Endothelial cell of umbilical vein (primary cell): ENCODE measurements around the gene GRM7. TPM values are rescaled to one million over a fixed set of nuclear protein-coding genes. Genes with fewer than 3 reads are reported as not detected.

ENCODE experiments used
- BruUV-seq: library from RNA; stranded (reverse); fragments of 400-500 nt; replicated peaks from 2 replicates; lab custom pipeline; 2021; lab: Mats Ljungman, UMichigan
- CTCF ChIA-PET: fragments of 300-600, 350-600 bp; sonication (Branson Sonifier 250); formaldehyde crosslinking; loops from one replicate; lab custom pipeline; 2021; ENCODE audit warnings: antibody characterized with exemption, inconsistent platforms; lab: Charles Lee
- POLR2A ChIA-PET: fragments of 300-600, 350-600 bp; sonication (Branson Sonifier 250); formaldehyde crosslinking; loops from one replicate; lab custom pipeline; 2021; ENCODE audit warnings: antibody characterized with exemption, inconsistent platforms; lab: Charles Lee
- DNase-seq: peaks from one replicate; pipeline ENCODE4 v3.0.0-alpha.2; 2011; ENCODE audit warnings: low read depth, low spot score
- FAIRE-seq: peaks from 2 replicates; lab custom pipeline; 2011; peaks lifted over from hg19 to GRCh38; lab: Jason Lieb, UNC
- H2AFZ ChIP-seq: 2 replicates; pipeline ENCODE4 v1.6.0; 2012; ENCODE audit warnings: low read depth, low read length, control low read depth, inconsistent platforms
- H3K27ac ChIP-seq: 2 replicates; pipeline ENCODE4 v1.5.1; 2011; ENCODE audit warnings: low read depth, mild to moderate bottlenecking, control low read depth, low read length, moderate library complexity; ENCODE audit not compliant: insufficient read depth
- H3K27me3 ChIP-seq, 2 experiments: 2 replicates each; pipeline versions ENCODE4 v1.6.0 to v1.6.1; 2011; ENCODE audit warnings: low read length in 2 of 2, mixed read lengths in 1 of 2; ENCODE audit not compliant: control insufficient read depth in 2 of 2, insufficient read depth in 2 of 2
- H3K36me3 ChIP-seq, 2 experiments: 2 replicates in 1 of 2; 3 replicates in 1 of 2; pipeline ENCODE4 v1.5.1; 2011; ENCODE audit warnings: low read length in 2 of 2, mild to moderate bottlenecking in 1 of 2, moderate library complexity in 1 of 2; ENCODE audit not compliant: control insufficient read depth in 2 of 2, insufficient read depth in 2 of 2; ENCODE audit errors: extremely low read depth in 1 of 2
- H3K4me1 ChIP-seq: 3 replicates; pipeline ENCODE4 v1.5.1; 2011; ENCODE audit warnings: mild to moderate bottlenecking, low read length; ENCODE audit not compliant: control insufficient read depth, insufficient read depth; ENCODE audit errors: extremely low read depth
- H3K4me2 ChIP-seq: 2 replicates; pipeline ENCODE4 v1.6.1; 2011; ENCODE audit warnings: low read length, control low read depth, mixed read lengths; ENCODE audit not compliant: insufficient read depth
- H3K4me3 ChIP-seq, 3 experiments: fragments of 200-600 bp in 1 of 3; sonication (generic), shearing (Covaris generic) in 1 of 3; replicated peaks in 1 of 3; 2 replicates each; pipeline ENCODE4 v1.5.1; 2011 to 2016; ENCODE audit warnings: control low read depth in 3 of 3, low read length in 3 of 3, mild to moderate bottlenecking in 2 of 3, inconsistent platforms in 1 of 3, low read depth in 1 of 3, moderate library complexity in 1 of 3; ENCODE audit not compliant: insufficient read depth in 1 of 3
- H3K79me2 ChIP-seq: 2 replicates; pipeline ENCODE4 v1.6.0; 2012; ENCODE audit warnings: low read length, inconsistent platforms; ENCODE audit not compliant: control insufficient read depth, insufficient read depth
- H3K9ac ChIP-seq: replicated peaks from 2 replicates; pipeline ENCODE3; 2011; ENCODE audit warnings: low read length, control low read depth; ENCODE audit not compliant: insufficient read depth; ENCODE audit errors: extremely low read depth
- H3K9me1 ChIP-seq: replicated peaks from 3 replicates; pipeline ENCODE4 v1.6.0; 2011; ENCODE audit warnings: mild to moderate bottlenecking, low read length; ENCODE audit not compliant: control insufficient read depth, insufficient read depth; ENCODE audit errors: extremely low read depth
- H3K9me3 ChIP-seq: replicated peaks from 2 replicates; pipeline ENCODE4 v1.5.1; 2012; ENCODE audit warnings: low read length, inconsistent platforms; ENCODE audit not compliant: control insufficient read depth, insufficient read depth
- H4K20me1 ChIP-seq: replicated peaks from 2 replicates; pipeline ENCODE3; 2011; ENCODE audit warnings: mild to moderate bottlenecking, low read length; ENCODE audit not compliant: control insufficient read depth, insufficient read depth; ENCODE audit errors: extremely low read depth
- CTCF ChIP-seq, 2 donors: IDR thresholded peaks; 1 replicate in 1 of 2; 2 replicates in 1 of 2; pipeline ENCODE4 v1.5.1; 2011; ENCODE audit warnings: low read length in 2 of 2, mild to moderate bottlenecking in 2 of 2, moderate library complexity in 2 of 2, control low read depth in 1 of 2, inconsistent platforms in 1 of 2, low read depth in 1 of 2; ENCODE audit not compliant: insufficient read depth in 1 of 2; ENCODE audit errors: extremely low read depth in 1 of 2
- EZH2 ChIP-seq: IDR thresholded peaks from 2 replicates; pipeline ENCODE4 v1.6.1; 2012; ENCODE audit warnings: borderline replicate concordance, low read depth, mild to moderate bottlenecking, moderate library complexity, low read length, inconsistent platforms; ENCODE audit not compliant: severe bottlenecking
- FOS ChIP-seq: IDR thresholded peaks from 2 replicates; pipeline ENCODE4 v1.6.1; 2011; ENCODE audit warnings: mild to moderate bottlenecking, low read length, moderate library complexity, borderline replicate concordance; ENCODE audit not compliant: insufficient read depth
- GATA2 ChIP-seq: IDR thresholded peaks from 2 replicates; pipeline ENCODE4 v1.7.0; 2011; ENCODE audit warnings: low read depth, mild to moderate bottlenecking, moderate library complexity, mixed read lengths, low read length; ENCODE audit not compliant: insufficient read length, insufficient read depth
- JUN ChIP-seq: IDR thresholded peaks from 2 replicates; pipeline ENCODE4 v1.6.1; 2011; ENCODE audit warnings: borderline replicate concordance, low read depth; ENCODE audit not compliant: insufficient read length, insufficient read depth
- MAX ChIP-seq: IDR thresholded peaks from 2 replicates; pipeline ENCODE4 v1.6.1; 2011; ENCODE audit not compliant: insufficient read depth, insufficient read length
- MYC ChIP-seq: IDR thresholded peaks from one replicate; pipeline ENCODE4 v1.6.1; 2011; ENCODE audit warnings: mild to moderate bottlenecking, low read depth, low read length
- POLR2A ChIP-seq: IDR thresholded peaks from 2 replicates; pipeline ENCODE4 v1.6.1; 2012; ENCODE audit warnings: low read depth, mild to moderate bottlenecking, control low read depth, low read length
- POLR2AphosphoS5 ChIP-seq: IDR thresholded peaks from 2 replicates; pipeline ENCODE4 v1.6.1; 2012; ENCODE audit warnings: low read depth, mild to moderate bottlenecking, control low read depth, low read length, moderate library complexity; ENCODE audit not compliant: insufficient read depth
- dilution Hi-C: fragments of 300-500 bp; cut with MboI; formaldehyde crosslinking; loops from one replicate; pipeline ENCODE4 v1.15.0; 2019; ENCODE audit warnings: low sequenced_read_pairs; ENCODE audit not compliant: extremely low pct_ligation_motif_present
- intact Hi-C: fragments of 100-400 bp; cut with micrococcal nuclease; formaldehyde crosslinking; loops from one replicate; pipeline ENCODE4 v1.10.0; 2022
- polyA plus RNA-seq, 4 experiments: library from polyadenylated mRNA; depleted of rRNA in 3 of 4; stranded (reverse) in 3 of 4; unstranded in 1 of 4; fragments of >200 nt; gene quantifications; 2 replicates each; pipeline versions ENCODE4 v1.2.1 to v1.2.3, GENCODE V29; 2011 to 2012; ENCODE audit warnings: missing spikeins in 1 of 4
- total RNA-seq: library from RNA; stranded (reverse); gene quantifications from 2 replicates; pipeline ENCODE4 v1.2.3, GENCODE V29; 2021

GRM7 gene
- total and polyA plus RNA-seq, 2 donors (not counting 3 experiments of a cell fraction or from before 2014, with no cell fraction given), result 0.12 TPM; not detected in 1

- TF ChIP-seq MAX (no peak), POLR2A (no peak), JUN (no peak), MYC (no peak), GATA2 (no peak), POLR2AphosphoS5 (no peak), FOS (no peak), CTCF (IDR thresholded peaks at IDR 0.05; ENCODE audit: extremely low read depth in 1 of 2, insufficient read depth in 1 of 2, low read depth in 1 of 2, low read length in 2 of 2) (no peak), EZH2 (no peak)
- no peaks in the 10 kb centered on the region for H3K27me3 ChIP-seq
- no peaks in the 10 kb centered on the region for H3K9me1 ChIP-seq
- no peaks in the 10 kb centered on the region for H3K9me3 ChIP-seq
- no peak overlapping the region for H3K4me2 ChIP-seq
- H3K4me3 ChIP-seq, result no peak overlapping the region
- H4K20me1 ChIP-seq, result no peaks in the 10 kb centered on the region
- no peak for DNase-seq
- BruUV-seq, result no TSS peak
- H3K36me3 ChIP-seq, result no peaks in the 10 kb centered on the region
- no peak for FAIRE-seq
- no peak overlapping the region for H3K9ac ChIP-seq
- no peak overlapping the region for H3K27ac ChIP-seq
- intact Hi-C loops (no loop called here), dilution Hi-C loops (no loop called here)
- H2AFZ ChIP-seq, result no peak overlapping the region
- CTCF ChIA-PET, result interaction anchor here (0.6 kb wide), 1 partner anchor 62 kb away, joined by 3 read pairs; no protein-coding TSS in a partner anchor
- H3K4me1 ChIP-seq, result no peaks in the 10 kb centered on the region
- H3K79me2 ChIP-seq, result no peaks in the 10 kb centered on the region
- POLR2A ChIA-PET, result no interaction called here
These were observed 377.8 kb downstream of the GRM7 start for GRCh38 chr3:7238565-7239295.
